A549 (cell line): ENCODE data around the gene TCF7L2. TPM values are rescaled to one million over a fixed set of nuclear protein-coding genes. Genes with fewer than 3 reads are reported as not detected.

Experiments used
- ATAC-seq, 2 experiments: fragments of 200-7000 bp in 1 of 2; fragments of >200 bp in 1 of 2; cut with Nextera tagmentation in 1 of 2; cut with Tn5 transposase in 1 of 2; 3 replicates each; pipeline versions ENCODE4 v1.8.0 to v1.9.1; 2018 to 2020; ENCODE audit warnings: mild to moderate bottlenecking in 1 of 2, moderate library complexity in 1 of 2
- CTCF ChIA-PET: fragments of 300-600 bp; sonication (Branson Sonifier 250); formaldehyde crosslinking; extraction: SDS; loops from one replicate; lab custom pipeline; 2021; ENCODE audit warnings: antibody characterized with exemption, inconsistent platforms; lab: Yijun Ruan, JAX
- POLR2A ChIA-PET: fragments of 350-600 bp; formaldehyde crosslinking; extraction: SDS; loops from one replicate; lab custom pipeline; 2021; ENCODE audit warnings: antibody characterized with exemption, inconsistent platforms; lab: Yijun Ruan, JAX
- DNase-seq, 2 experiments: peaks; one replicate each; pipeline versions ENCODE4 v3.0.0 to v3.0.0-alpha.2; 2011 to 2016; ENCODE audit warnings: low read depth in 1 of 2, low spot score in 1 of 2
- FAIRE-seq: peaks from 2 replicates; lab custom pipeline; 2011; peaks lifted over from hg19 to GRCh38; lab: Jason Lieb, UNC
- H3K27ac ChIP-seq, 2 experiments: fragments of >200 bp; sonication (Bioruptor Twin); formaldehyde crosslinking; 3 replicates each; pipeline ENCODE4 v1.5.1; 2016 to 2017
- H3K4me1 ChIP-seq: fragments of >200 bp; sonication (Bioruptor Twin); formaldehyde crosslinking; 3 replicates; pipeline ENCODE4 v1.6.1; 2016
- H3K4me2 ChIP-seq: fragments of >200 bp; sonication (Bioruptor Twin); formaldehyde crosslinking; 3 replicates; pipeline ENCODE4 v1.6.1; 2016
- H3K4me3 ChIP-seq: fragments of >200 bp; sonication (Bioruptor Twin); formaldehyde crosslinking; 3 replicates; pipeline ENCODE4 v1.5.1; 2016
- H3K9me3 ChIP-seq: fragments of >200 bp; sonication (Bioruptor Twin); formaldehyde crosslinking; 3 replicates; pipeline ENCODE4 v1.6.1; 2016
- BHLHE40 ChIP-seq: IDR thresholded peaks from 2 replicates; pipeline ENCODE4 v1.6.1; 2012; ENCODE audit warnings: low read depth, low read length, inconsistent platforms
- CEBPB ChIP-seq, 2 experiments: fragments of >200 bp in 1 of 2; sonication (Bioruptor Twin) in 1 of 2; formaldehyde crosslinking in 1 of 2; IDR thresholded peaks; 2 replicates each; pipeline ENCODE4 v1.6.1; 2012 to 2016
- CHD4 ChIP-seq: fragments of 200-600 bp; sonication (generic); IDR thresholded peaks from 2 replicates; pipeline ENCODE4 v1.6.1; 2016; ENCODE audit warnings: antibody characterized with exemption, mild to moderate bottlenecking, borderline replicate concordance
- E2F6 ChIP-seq: IDR thresholded peaks from 2 replicates; pipeline ENCODE4 v1.6.1; 2012; ENCODE audit warnings: low read depth, borderline replicate concordance
- EHF ChIP-seq: fragments of 250-450 bp; sonication (Bioruptor Pico); IDR thresholded peaks from 2 replicates; pipeline ENCODE4 v1.5.0; 2020; ENCODE audit warnings: mild to moderate bottlenecking
- EHMT2 ChIP-seq: fragments of 200-600 bp; sonication (generic); IDR thresholded peaks from 2 replicates; pipeline ENCODE4 v1.6.1; 2016; ENCODE audit warnings: antibody characterized with exemption, low read depth, mild to moderate bottlenecking, moderate library complexity
- ELK1 ChIP-seq: fragments of 150-350 bp; IDR thresholded peaks from 2 replicates; pipeline ENCODE4 v1.6.1; 2014; ENCODE audit warnings: low read depth, mild to moderate bottlenecking, low read length
- ESRRA ChIP-seq: fragments of 150-350 bp; IDR thresholded peaks from 2 replicates; pipeline ENCODE4 v1.6.1; 2014; ENCODE audit warnings: mild to moderate bottlenecking, low read length, borderline replicate concordance
- FOSL2 ChIP-seq, 2 experiments: fragments of 450-650 bp in 1 of 2; fragments of >200 bp in 1 of 2; sonication (Bioruptor Twin) in 1 of 2; formaldehyde crosslinking; IDR thresholded peaks; 2 replicates each; pipeline versions ENCODE4 v1.5.0 to v1.6.1; 2016 to 2020; ENCODE audit warnings: mild to moderate bottlenecking in 1 of 2, moderate library complexity in 1 of 2
- FOXS1 ChIP-seq: fragments of 250-450 bp; sonication (Bioruptor Pico); IDR thresholded peaks from 2 replicates; pipeline ENCODE4 v1.5.0; 2020; ENCODE audit warnings: mild to moderate bottlenecking, moderate library complexity
- HOXA7 ChIP-seq: fragments of 250-450 bp; sonication (Bioruptor Pico); IDR thresholded peaks from 2 replicates; pipeline ENCODE4 v1.5.0; 2020; ENCODE audit warnings: mild to moderate bottlenecking, moderate library complexity
- HOXB5 ChIP-seq: fragments of 250-450 bp; sonication (Bioruptor Pico); IDR thresholded peaks from 2 replicates; pipeline ENCODE4 v1.5.0; 2020; ENCODE audit warnings: mild to moderate bottlenecking, moderate library complexity
- JUN ChIP-seq, 2 experiments: fragments of >200 bp; sonication (Bioruptor Twin); formaldehyde crosslinking; IDR thresholded peaks; 2 replicates in 1 of 2; 3 replicates in 1 of 2; pipeline ENCODE4 v1.6.1; 2016 to 2017
- JUNB ChIP-seq: fragments of >200 bp; sonication (Bioruptor Twin); formaldehyde crosslinking; IDR thresholded peaks from 2 replicates; pipeline ENCODE4 v1.6.1; 2016
- KDM1A ChIP-seq: fragments of 200-600 bp; sonication (generic); IDR thresholded peaks from 2 replicates; pipeline ENCODE4 v1.6.1; 2016; ENCODE audit warnings: low read depth, mild to moderate bottlenecking
- MAFK ChIP-seq: fragments of 450-650 bp; IDR thresholded peaks from 2 replicates; pipeline ENCODE4 v1.6.1; 2014; ENCODE audit not compliant: partially characterized antibody
- NFE2L2 ChIP-seq: fragments of 150-350 bp; conservative IDR thresholded peaks from 2 replicates; pipeline ENCODE4 v1.6.1; 2014; ENCODE audit warnings: low read length
- NPAS2 ChIP-seq: fragments of 250-450 bp; sonication (Bioruptor Pico); IDR thresholded peaks from 2 replicates; pipeline ENCODE4 v1.8.0; 2022; ENCODE audit warnings: mild to moderate bottlenecking, moderate library complexity, borderline replicate concordance
- NR3C1 ChIP-seq: fragments of >200 bp; sonication (Bioruptor Twin); formaldehyde crosslinking; IDR thresholded peaks from 3 replicates; pipeline ENCODE4 v1.6.1; 2017
- POLR2AphosphoS2 ChIP-seq: conservative IDR thresholded peaks from 2 replicates; pipeline ENCODE4 v1.6.1; 2012; ENCODE audit warnings: low read length, improper control_type of control experiment, inconsistent platforms
- RAD21 ChIP-seq, 2 experiments: fragments of >200 bp in 1 of 2; sonication (Bioruptor Twin) in 1 of 2; formaldehyde crosslinking in 1 of 2; IDR thresholded peaks in 1 of 2; conservative IDR thresholded peaks in 1 of 2; 2 replicates in 1 of 2; 3 replicates in 1 of 2; pipeline ENCODE4 v1.6.1; 2012 to 2018; ENCODE audit warnings: inconsistent platforms in 1 of 2
- REST ChIP-seq: fragments of 200-600 bp; sonication (generic); IDR thresholded peaks from 2 replicates; pipeline ENCODE4 v1.6.1; 2016; ENCODE audit warnings: antibody characterized with exemption, mild to moderate bottlenecking, moderate library complexity
- RFX5 ChIP-seq: fragments of 450-650 bp; IDR thresholded peaks from 2 replicates; pipeline ENCODE4 v1.7.1; 2014; ENCODE audit warnings: antibody characterized with exemption, mild to moderate bottlenecking, moderate library complexity
- SREBF2 ChIP-seq: fragments of 450-650 bp; IDR thresholded peaks from 2 replicates; pipeline ENCODE4 v1.6.1; 2014; ENCODE audit warnings: mild to moderate bottlenecking, moderate library complexity
- TFCP2L1 ChIP-seq: fragments of 250-450 bp; sonication (Bioruptor Pico); IDR thresholded peaks from 2 replicates; pipeline ENCODE4 v1.5.0; 2021; ENCODE audit warnings: mild to moderate bottlenecking
- TP53 ChIP-seq: fragments of 250-450 bp; sonication (Bioruptor Pico); IDR thresholded peaks from 2 replicates; pipeline ENCODE4 v1.5.0; 2021; ENCODE audit warnings: mild to moderate bottlenecking, moderate library complexity
- ZC3H11A ChIP-seq: fragments of 450-650 bp; IDR thresholded peaks from 2 replicates; pipeline ENCODE4 v1.6.1; 2014; ENCODE audit warnings: antibody characterized with exemption, mild to moderate bottlenecking
- ZFP36 ChIP-seq: fragments of 450-650 bp; IDR thresholded peaks from 2 replicates; pipeline ENCODE4 v1.6.1; 2014; ENCODE audit warnings: borderline replicate concordance; ENCODE audit not compliant: partially characterized antibody
- ZNF302 ChIP-seq: fragments of 250-450 bp; sonication (Bioruptor Pico); IDR thresholded peaks from 2 replicates; pipeline ENCODE4 v1.9.0; 2021; ENCODE audit warnings: inconsistent platforms, mild to moderate bottlenecking, moderate library complexity
- WGBS: methylation state at CpG from one replicate; pipeline ENCODE4 v1.1.6; 2017; ENCODE audit errors: missing lambda C conversion rate; 5-methylcytosine and 5-hydroxymethylcytosine counted together
- polyA plus RNA-seq, 4 experiments: library from polyadenylated mRNA; depleted of rRNA in 3 of 4; stranded (reverse); fragments of >200 nt; fragmentation: RNase III in 1 of 4; extraction: RNeasy Plus Mini Kit Qiagen cat#74134 plus additional on column Dnase treatment in 1 of 4; gene quantifications; 2 replicates in 3 of 4; 3 replicates in 1 of 4; pipeline ENCODE4 v1.2.3, GENCODE V29; 2011 to 2017

Gene TCF7L2
- polyA plus RNA-seq, 2 of the 4 experiments (the other 2 are of a cell fraction) = 11.3 to 14.5 TPM

DNA sequence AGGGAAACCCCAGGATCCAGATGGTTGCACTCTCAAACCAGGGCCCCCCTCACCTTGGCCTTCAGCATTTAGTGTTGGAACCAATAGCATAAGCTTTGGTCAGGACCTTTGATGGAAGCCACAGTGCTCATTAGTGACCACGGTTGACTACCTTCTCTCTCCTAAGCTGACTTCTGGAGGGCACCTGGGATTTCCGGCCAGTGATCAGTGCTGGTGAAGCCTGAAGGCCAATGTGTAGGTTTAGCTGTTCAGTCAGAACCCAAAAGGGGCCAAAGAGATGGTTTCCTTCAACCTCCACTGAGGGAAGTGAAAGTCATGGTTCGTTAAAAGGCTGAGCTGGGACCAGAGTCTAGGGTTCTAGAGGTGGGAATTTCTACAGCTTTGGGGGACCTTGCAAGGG, 46.4 kb downstream of the TCF7L2 start:
- WGBS = 90% methylated on average over 3 of the region's 3 CpGs
- no peak overlapping the region for H3K4me3 ChIP-seq
- CTCF ChIA-PET = interaction anchor here (1.2 to 1.4 kb wide), 2 partner anchors 10 to 11 kb away, joined by 3 read pairs; no protein-coding TSS in a partner anchor
- no peak for ATAC-seq
- H3K27ac ChIP-seq = no peak overlapping the region
- no peak for DNase-seq
- POLR2A ChIA-PET = no interaction called here
- TF ChIP-seq HOXB5 (CRISPR knock-in tag) = no peak
- TF ChIP-seq SREBF2 = no peak
- TF ChIP-seq JUNB = no peak
- TF ChIP-seq FOXS1 = no peak
- TF ChIP-seq EHMT2 = no peak
- no peak for TF ChIP-seq E2F6
- TF ChIP-seq ESRRA = no peak
- TF ChIP-seq RAD21 (conservative IDR thresholded peaks at IDR 0.05 in 1 of 2, IDR thresholded peaks at IDR 0.05 in 1 of 2) = no peak
- TF ChIP-seq TP53 (CRISPR knock-in tag) = no peak
- no peak for TF ChIP-seq JUN (IDR thresholded peaks at IDR 0.05)
- TF ChIP-seq POLR2AphosphoS2 = no peak
- no peak for TF ChIP-seq FOSL2 (IDR thresholded peaks at IDR 0.05)
- TF ChIP-seq FOSL2 (CRISPR knock-in tag; IDR thresholded peaks at IDR 0.05) = no peak
- no peak for TF ChIP-seq NPAS2
- H3K9me3 ChIP-seq = no peaks in the 10 kb centered on the region
- no peak overlapping the region for H3K4me2 ChIP-seq
- peaks cover 29% of the 10 kb centered on the region for H3K4me1 ChIP-seq
- FAIRE-seq = no peak

DNA sequence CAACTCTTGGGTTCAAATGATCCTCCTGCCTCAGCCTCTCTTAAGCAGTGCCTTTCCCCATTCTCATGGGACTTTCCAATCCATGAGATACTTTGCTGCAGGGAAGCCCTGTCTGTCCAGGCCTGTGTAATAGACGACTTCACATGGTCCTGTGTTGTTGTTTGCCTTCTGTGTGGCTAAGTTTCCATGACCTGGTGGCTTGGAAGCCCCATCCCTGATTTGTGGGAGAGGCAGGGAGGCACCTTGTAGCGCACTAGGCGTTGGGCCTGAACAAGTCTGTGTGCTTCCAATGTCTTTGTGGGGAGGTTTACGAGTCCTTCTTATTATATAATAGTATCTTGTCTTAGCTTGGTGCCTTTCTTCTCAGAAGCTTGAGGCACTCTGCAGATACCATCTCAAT, 49.1 kb downstream of the TCF7L2 start:
- ChIA-PET POLR2A (interaction anchor here (0.5 kb wide), 1 partner anchor 32 kb away, joined by 5 read pairs; no protein-coding TSS in a partner anchor), CTCF (interaction anchor here (0.5 to 1.8 kb wide), 2 partner anchors 11 to 118 kb away, joined by 4 to 5 read pairs; no protein-coding TSS in a partner anchor)
- no peak overlapping the region for H3K4me2 ChIP-seq
- DNase-seq (no peak), FAIRE-seq (no peak), ATAC-seq (no peak)
- TF ChIP-seq JUN (IDR thresholded peaks at IDR 0.05) (no peak), HOXA7 (CRISPR knock-in tag) (no peak), ELK1 (no peak), NR3C1 (no peak), CEBPB (IDR thresholded peaks at IDR 0.05) (no peak), E2F6 (no peak), ESRRA (no peak), POLR2AphosphoS2 (no peak), KDM1A (no peak), TFCP2L1 (CRISPR knock-in tag) (no peak)
- H3K27ac ChIP-seq = peak overlapping the region in 1 of 2 experiments; percentile 9; a peak in 1 of 6 replicates
- peaks cover 50% of the 10 kb centered on the region for H3K4me1 ChIP-seq
- no peak overlapping the region for H3K4me3 ChIP-seq
- H3K9me3 ChIP-seq = no peaks in the 10 kb centered on the region
- 85% methylated on average over 4 of the region's 4 CpGs for WGBS

DNA sequence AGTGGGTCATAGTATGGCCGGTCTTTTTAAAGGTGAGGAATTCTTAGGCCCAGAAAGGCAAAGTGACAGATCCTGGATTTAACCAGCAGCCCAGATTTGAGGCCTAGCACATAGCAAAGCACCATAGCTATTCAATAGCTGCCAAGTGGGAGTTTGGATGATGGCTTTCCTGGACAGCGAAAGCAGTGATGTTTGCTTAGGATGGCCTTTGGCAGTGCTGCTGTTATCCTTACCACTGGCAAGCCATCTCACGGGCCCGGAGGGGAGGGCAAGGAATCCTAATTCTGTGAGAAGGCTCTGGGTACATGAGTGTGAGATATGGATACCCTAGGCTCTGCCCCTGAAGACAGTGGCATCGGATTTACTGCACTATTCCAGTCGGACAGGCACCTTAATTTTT, 50.4 kb downstream of the TCF7L2 start:
- TF ChIP-seq HOXB5 (CRISPR knock-in tag) = no peak
- no peak for TF ChIP-seq HOXA7 (CRISPR knock-in tag)
- no peak for TF ChIP-seq ZC3H11A
- TF ChIP-seq MAFK = no peak
- no peak for TF ChIP-seq CHD4
- TF ChIP-seq RFX5 = no peak
- no peak for TF ChIP-seq NFE2L2
- TF ChIP-seq BHLHE40 = no peak
- no peak for TF ChIP-seq REST
- no peak for TF ChIP-seq ZFP36
- TF ChIP-seq SREBF2 = no peak
- TF ChIP-seq TFCP2L1 (CRISPR knock-in tag) = no peak
- no peak for TF ChIP-seq EHF (CRISPR knock-in tag)
- TF ChIP-seq ZNF302 (CRISPR knock-in tag) = no peak
- H3K4me1 ChIP-seq = peaks cover 62% of the 10 kb centered on the region
- ATAC-seq (peak in 1 of 2 experiments; percentile 25; a peak in 3 of 6 replicates), FAIRE-seq (no peak), DNase-seq (no peak)
- CTCF ChIA-PET = interaction anchor here (1.0 kb wide), 1 partner anchor 22 kb away, joined by 3 read pairs; no protein-coding TSS in a partner anchor
- H3K27ac ChIP-seq = peak overlapping the region in 1 of 2 experiments; percentile 6; a peak in 2 of 6 replicates
- no peak overlapping the region for H3K4me3 ChIP-seq
- POLR2A ChIA-PET = no interaction called here
- WGBS = 79% methylated on average over 6 of the region's 6 CpGs
- no peaks in the 10 kb centered on the region for H3K9me3 ChIP-seq
- no peak overlapping the region for H3K4me2 ChIP-seq
